ENCODE results near the gene SYDE1.
A peak's percentile ranks its signal among the peaks of the same experiment; 100 is the strongest.

SYDE1 gene

GRCh38 chr19:15108845-15109767, 1.9 kb downstream of the SYDE1 start:
- DNase-seq (ENCODE audit: low read depth in 2 of 2): no peak

GRCh38 chr19:15109768-15110417, 2.7 kb downstream of the SYDE1 start:
- no peak for DNase-seq (ENCODE audit: low read depth in 2 of 2)

GRCh38 chr19:15110418-15110815, 3.2 kb downstream of the SYDE1 start:
- no peak for DNase-seq (ENCODE audit: low read depth in 2 of 2)

- no peak for DNase-seq (ENCODE audit: low read depth in 2 of 2)
These were observed 4.6 kb downstream of the SYDE1 start for GRCh38 chr19:15111758-15112157.

GRCh38 chr19:15112385-15112784, 5.2 kb downstream of the SYDE1 start:
- DNase-seq (ENCODE audit: low read depth in 2 of 2): no peak

GRCh38 chr19:15113245-15114152, 6.3 kb downstream of the SYDE1 start:
- DNase-seq (ENCODE audit: low read depth in 2 of 2): no peak

- DNase-seq (ENCODE audit: low read depth in 2 of 2): no peak
These were observed 6.9 kb downstream of the SYDE1 start for GRCh38 chr19:15114153-15114540.

GRCh38 chr19:15115080-15115479, 7.9 kb downstream of the SYDE1 start:
- DNase-seq (ENCODE audit: low read depth in 2 of 2): no peak

- no peak for DNase-seq (ENCODE audit: low read depth in 2 of 2)
These were observed 8.8 kb downstream of the SYDE1 start for GRCh38 chr19:15115762-15116615.

GRCh38 chr19:15116856-15117255, 9.7 kb downstream of the SYDE1 start:
- DNase-seq (ENCODE audit: low read depth in 2 of 2): no peak

- no peak for DNase-seq (ENCODE audit: low read depth in 2 of 2)
These were observed 11.0 kb downstream of the SYDE1 start for GRCh38 chr19:15118248-15118647.

GRCh38 chr19:15118789-15119494, 11.7 kb downstream of the SYDE1 start:
- DNase-seq (ENCODE audit: low read depth in 2 of 2): no peak

- no peak for DNase-seq (ENCODE audit: low read depth in 2 of 2)
These were observed 13.2 kb downstream of the SYDE1 start for GRCh38 chr19:15120135-15121026.

- DNase-seq (ENCODE audit: low read depth in 2 of 2): no peak
These were observed 15.3 kb downstream of the SYDE1 start for GRCh38 chr19:15122331-15123030.

- no peak for DNase-seq (ENCODE audit: low read depth in 2 of 2)
These were observed 16.1 kb downstream of the SYDE1 start for GRCh38 chr19:15123031-15123890.

- no peak for DNase-seq (ENCODE audit: low read depth in 2 of 2)
These were observed 16.7 kb downstream of the SYDE1 start for GRCh38 chr19:15123900-15124299.

- peak in 1 of 2 donors; percentile 81 for DNase-seq (ENCODE audit: low read depth in 2 of 2)
These were observed 17.5 kb downstream of the SYDE1 start for GRCh38 chr19:15124572-15125231.
